Tibial artery (tissue), 4 donors: ENCODE results near the gene DHRS3.
"Not testable (repeated sequence)": the region's sequence is repeated elsewhere in the genome, so short reads cannot be mapped to it uniquely, and the experiment has no call there.

ENCODE experiments used
- DNase-seq, 2 donors: peaks; one replicate each; pipeline ENCODE4 v3.0.0-alpha.2; 2019
- H3K27ac ChIP-seq, 2 donors: fragments of 200-600 bp; sonication (generic) in 1 of 2; 1 replicate in 1 of 2; 2 replicates in 1 of 2; pipeline ENCODE4 v1.5.1; 2018 to 2019; ENCODE audit warnings: mild to moderate bottlenecking in 1 of 2
- H3K27me3 ChIP-seq, 2 donors: fragments of 200-600 bp; sonication (generic) in 1 of 2; one replicate each; pipeline versions ENCODE4 v1.5.1 to v1.6.0; 2016 to 2019
- H3K36me3 ChIP-seq, 3 donors: fragments of 200-600 bp; sonication (generic) in 2 of 3; one replicate each; pipeline ENCODE4 v1.5.1; 2016 to 2019; ENCODE audit warnings: mild to moderate bottlenecking in 2 of 3
- H3K4me1 ChIP-seq, 4 donors: fragments of 200-600 bp; sonication (generic) in 2 of 4; 1 replicate in 3 of 4; 2 replicates in 1 of 4; pipeline ENCODE4 v1.5.1; 2016 to 2019
- H3K4me3 ChIP-seq, 2 donors: fragments of 200-600 bp; sonication (generic) in 1 of 2; 1 replicate in 1 of 2; 2 replicates in 1 of 2; pipeline ENCODE4 v1.5.1; 2018 to 2019; ENCODE audit warnings: mild to moderate bottlenecking in 2 of 2
- H3K9me3 ChIP-seq, 3 donors: fragments of 200-600 bp; sonication (generic) in 1 of 3; one replicate each; pipeline ENCODE4 v1.5.1; 2016 to 2019
- intact Hi-C: fragments of 100-400 bp; cut with DNase I; formaldehyde crosslinking; loops from one replicate; pipeline ENCODE4 v1.15.0; 2023; ENCODE audit warnings: low total_unique reads
- TF ChIP-seq, protein P1 (sequence below), 2 experiments: fragments of 200-600 bp in 1 of 2; fragments of 450-650 bp in 1 of 2; IDR thresholded peaks; one replicate each; pipeline ENCODE4 v1.5.1; 2017 to 2019; ENCODE audit warnings: antibody characterized with exemption in 2 of 2, mild to moderate bottlenecking in 1 of 2, moderate library complexity in 1 of 2

The DHRS3 gene

DNA sequence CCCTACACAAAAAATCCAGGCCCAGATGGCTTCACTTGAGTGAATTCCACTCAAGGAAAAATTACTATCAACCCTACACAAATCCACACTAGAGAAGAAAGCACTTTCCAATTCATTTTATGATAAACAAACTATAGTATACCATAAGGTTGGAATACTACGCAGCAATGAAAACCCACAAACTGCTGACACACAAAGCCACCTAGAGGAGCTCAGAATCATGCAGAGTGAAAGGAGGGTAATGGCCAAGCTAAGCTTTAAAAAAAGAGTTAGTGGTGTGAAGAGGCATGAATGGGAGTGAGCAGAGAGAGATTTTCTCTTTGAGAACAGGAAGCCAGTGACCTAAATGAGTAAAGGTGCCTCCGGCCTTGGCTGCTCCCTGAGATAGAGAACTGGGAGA is 93.7 kb downstream of the DHRS3 start:
- peak in 1 of 2 donors; percentile 45 for DNase-seq
- no peaks in the 10 kb centered on the region for H3K27me3 ChIP-seq
- no peak overlapping the region for H3K27ac ChIP-seq
- no peaks in the 10 kb centered on the region for H3K36me3 ChIP-seq
- TF ChIP-seq, protein P1, sequence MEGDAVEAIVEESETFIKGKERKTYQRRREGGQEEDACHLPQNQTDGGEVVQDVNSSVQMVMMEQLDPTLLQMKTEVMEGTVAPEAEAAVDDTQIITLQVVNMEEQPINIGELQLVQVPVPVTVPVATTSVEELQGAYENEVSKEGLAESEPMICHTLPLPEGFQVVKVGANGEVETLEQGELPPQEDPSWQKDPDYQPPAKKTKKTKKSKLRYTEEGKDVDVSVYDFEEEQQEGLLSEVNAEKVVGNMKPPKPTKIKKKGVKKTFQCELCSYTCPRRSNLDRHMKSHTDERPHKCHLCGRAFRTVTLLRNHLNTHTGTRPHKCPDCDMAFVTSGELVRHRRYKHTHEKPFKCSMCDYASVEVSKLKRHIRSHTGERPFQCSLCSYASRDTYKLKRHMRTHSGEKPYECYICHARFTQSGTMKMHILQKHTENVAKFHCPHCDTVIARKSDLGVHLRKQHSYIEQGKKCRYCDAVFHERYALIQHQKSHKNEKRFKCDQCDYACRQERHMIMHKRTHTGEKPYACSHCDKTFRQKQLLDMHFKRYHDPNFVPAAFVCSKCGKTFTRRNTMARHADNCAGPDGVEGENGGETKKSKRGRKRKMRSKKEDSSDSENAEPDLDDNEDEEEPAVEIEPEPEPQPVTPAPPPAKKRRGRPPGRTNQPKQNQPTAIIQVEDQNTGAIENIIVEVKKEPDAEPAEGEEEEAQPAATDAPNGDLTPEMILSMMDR (IDR thresholded peaks at IDR 0.05) = no peak
- intact Hi-C loops = no loop called here
- no peaks in the 10 kb centered on the region for H3K9me3 ChIP-seq
- peaks cover 5 to 31% (median 18%) of the 10 kb centered on the region in 4 donors for H3K4me1 ChIP-seq
- H3K4me3 ChIP-seq = no peak overlapping the region

DNA sequence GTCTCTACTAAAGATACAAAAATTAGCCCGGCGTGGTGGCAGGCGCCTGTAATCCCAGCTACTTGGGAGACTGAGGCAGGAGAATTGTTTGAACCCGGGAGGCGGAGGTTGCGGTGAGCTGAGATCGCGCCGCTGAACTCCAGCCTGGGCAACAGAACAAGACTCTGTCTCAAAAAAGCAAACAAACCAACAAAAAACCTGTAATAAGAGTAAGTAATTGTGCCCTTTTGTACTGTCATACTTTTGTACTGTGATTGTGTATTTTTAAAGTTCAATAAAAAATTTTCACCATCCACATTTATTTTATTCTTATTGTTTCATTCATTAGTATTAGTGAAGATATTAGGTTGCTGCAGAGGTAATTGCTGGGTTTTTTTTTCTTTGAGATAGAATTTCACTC is 95.2 kb downstream of the DHRS3 start:
- intact Hi-C loops, H3K36me3 ChIP-seq, H3K27me3 ChIP-seq, H3K4me3 ChIP-seq, H3K27ac ChIP-seq, H3K9me3 ChIP-seq: not testable (repeated sequence)
- DNase-seq = peak in 1 of 2 donors; percentile 48
- peaks cover 5 to 33% (median 22%) of the 10 kb centered on the region in 4 donors for H3K4me1 ChIP-seq

DNA sequence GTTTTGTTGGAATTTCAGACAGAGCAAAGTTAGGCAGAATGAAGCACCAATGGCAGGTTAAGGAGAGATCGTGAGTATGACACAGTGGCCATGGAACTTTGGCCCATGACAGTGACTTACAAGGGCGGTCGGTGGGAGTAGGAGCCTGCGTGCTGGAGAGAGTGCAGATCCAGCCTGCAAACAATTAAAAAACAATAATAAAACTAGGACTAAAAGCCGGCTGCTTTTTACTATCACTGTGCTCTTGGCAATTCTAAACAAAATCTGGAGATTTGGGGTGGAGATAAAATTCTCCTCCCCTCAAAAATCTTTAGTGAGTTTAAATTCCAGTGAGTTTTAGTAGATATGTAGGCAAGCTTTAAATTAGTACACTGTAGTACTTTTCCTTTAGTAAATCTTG is 96.9 kb downstream of the DHRS3 start:
- Histone ChIP-seq H3K27ac (no peak overlapping the region), H3K4me3 (no peak overlapping the region), H3K36me3 (no peaks in the 10 kb centered on the region), H3K4me1 (peaks cover 5 to 30% (median 22%) of the 10 kb centered on the region in 4 donors), H3K9me3 (no peaks in the 10 kb centered on the region), H3K27me3 (no peaks in the 10 kb centered on the region)
- TF ChIP-seq, protein P1 (IDR thresholded peaks at IDR 0.05) = no peak
- no peak for DNase-seq
- intact Hi-C loops = no loop called here

DNA sequence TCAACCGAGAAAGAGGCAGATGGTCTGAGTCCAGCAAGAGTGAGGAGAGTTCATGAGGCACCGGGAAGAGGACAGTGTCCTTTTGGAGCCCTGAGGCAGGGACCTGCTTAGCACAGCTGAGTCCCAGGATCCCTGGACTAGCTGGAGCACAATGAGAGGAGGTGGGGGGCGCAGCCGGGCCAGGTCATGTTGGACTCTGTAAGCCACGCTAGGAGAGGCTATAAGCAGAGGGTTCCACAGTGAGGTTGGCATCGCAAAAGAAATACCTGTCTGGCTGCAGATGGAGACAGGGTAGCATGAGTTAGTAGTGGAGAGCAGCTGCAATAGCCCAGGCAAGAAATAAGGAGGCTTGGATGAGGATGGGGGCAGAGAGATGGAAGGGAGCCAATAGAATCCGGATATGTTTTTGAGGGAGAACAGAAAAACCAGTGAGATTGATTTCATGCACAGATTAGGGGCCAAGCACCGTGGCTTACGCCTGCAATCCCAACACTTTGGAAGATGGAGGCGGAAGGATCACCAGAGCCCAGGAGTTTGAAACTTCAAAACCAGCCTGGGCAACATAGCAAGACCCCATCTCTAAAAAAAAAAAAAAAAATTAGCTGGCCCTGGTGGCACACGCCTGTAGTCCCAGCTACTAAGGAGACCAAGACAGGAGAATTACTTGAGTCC is 98.2 kb downstream of the DHRS3 start:
- H3K4me1 ChIP-seq = peaks cover 5 to 18% (median 15%) of the 10 kb centered on the region in 4 donors
- intact Hi-C loops = no loop called here
- no peaks in the 10 kb centered on the region for H3K36me3 ChIP-seq
- H3K27me3 ChIP-seq = no peaks in the 10 kb centered on the region
- TF ChIP-seq, protein P1 (IDR thresholded peaks at IDR 0.05) = no peak
- H3K9me3 ChIP-seq = no peaks in the 10 kb centered on the region
- peak overlapping the region; percentile 51 to 66 for H3K27ac ChIP-seq
- H3K4me3 ChIP-seq = no peak overlapping the region
- DNase-seq = no peak

DNA sequence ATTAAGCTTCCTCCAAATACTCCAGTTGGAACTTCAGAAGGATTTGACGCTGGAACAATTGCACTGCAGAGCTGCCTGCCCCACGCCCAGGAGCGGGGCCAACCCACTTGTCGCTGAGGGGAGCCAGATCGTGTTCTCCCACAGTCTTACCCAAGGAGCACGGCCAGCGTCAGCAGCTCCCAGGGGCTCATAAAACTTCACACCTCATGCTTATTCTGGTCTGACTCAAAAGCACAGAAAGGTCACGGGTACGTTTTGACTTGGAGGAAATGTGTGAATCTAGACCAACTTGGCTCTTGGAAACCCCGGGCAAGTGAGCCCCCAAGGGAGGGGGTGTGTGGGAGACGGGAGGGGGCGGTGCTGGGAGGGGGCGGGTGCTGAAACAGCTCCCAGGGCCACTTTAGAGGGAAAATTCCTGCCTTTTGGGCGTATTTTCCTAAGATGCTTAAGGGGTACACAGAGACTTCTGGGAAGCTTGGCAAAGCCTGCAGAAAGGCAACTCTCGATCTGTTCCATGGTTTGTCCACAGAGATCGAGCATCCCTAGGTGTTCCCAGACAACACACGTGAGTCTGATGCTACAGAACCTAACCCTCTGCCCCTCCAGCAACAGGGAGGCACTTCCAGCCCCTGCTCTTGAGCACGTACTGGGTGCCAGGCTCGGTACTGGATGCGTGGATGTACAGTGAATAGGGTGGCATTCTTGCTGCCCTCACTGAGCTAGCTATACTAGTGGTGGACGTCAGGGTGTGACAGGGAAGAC is 98.9 kb downstream of the DHRS3 start:
- DNase-seq = peak; percentile 90 to 94
- H3K27me3 ChIP-seq = no peaks in the 10 kb centered on the region
- H3K36me3 ChIP-seq = no peaks in the 10 kb centered on the region
- peak overlapping the region; percentile 51 to 66 for H3K27ac ChIP-seq
- H3K9me3 ChIP-seq = no peaks in the 10 kb centered on the region
- TF ChIP-seq, protein P1 (IDR thresholded peaks at IDR 0.05) = no peak
- H3K4me3 ChIP-seq = peak overlapping the region; percentile 2 to 21
- intact Hi-C loops = no loop called here
- H3K4me1 ChIP-seq = peaks cover 5 to 18% (median 15%) of the 10 kb centered on the region in 4 donors
